Stimulated activated CD8-positive, alpha-beta memory T cell treated with anti-CD3 and anti-CD28 coated beads, Interleukin-12 subunit alpha, Interleukin-12 subunit beta, amount 100 ng/mL, for 24 hours (primary cell): ENCODE results near the gene MRPS18B.

Experiments used
- DNase-seq: peaks from one replicate; pipeline ENCODE4 v3.0.0-alpha.2; 2020; ENCODE audit errors: extremely low read depth

MRPS18B gene

GRCh38 chr6:30603961-30604360 lies 13.7 kb upstream of the MRPS18B start:
- no peak for DNase-seq

DNA sequence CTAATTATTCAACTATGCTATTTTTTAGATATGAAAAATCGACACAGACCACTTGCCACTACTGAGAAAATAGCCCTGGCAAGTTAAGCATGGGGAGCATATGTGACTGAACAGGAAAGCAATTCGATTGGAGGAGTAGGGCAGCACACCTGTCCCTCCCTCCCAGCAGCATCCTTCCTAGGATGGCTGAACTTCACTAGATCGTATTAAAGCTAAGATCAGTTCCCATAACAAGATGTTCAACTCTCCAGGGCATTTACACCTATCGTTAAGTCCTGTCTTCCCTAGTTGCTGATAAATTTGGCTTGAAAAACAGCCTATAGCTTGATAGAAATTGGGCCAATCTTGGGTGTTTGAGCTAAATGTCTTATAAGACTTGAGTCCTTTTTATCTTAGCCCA lies 7.6 kb upstream of the MRPS18B start:
- DNase-seq: no peak

DNA sequence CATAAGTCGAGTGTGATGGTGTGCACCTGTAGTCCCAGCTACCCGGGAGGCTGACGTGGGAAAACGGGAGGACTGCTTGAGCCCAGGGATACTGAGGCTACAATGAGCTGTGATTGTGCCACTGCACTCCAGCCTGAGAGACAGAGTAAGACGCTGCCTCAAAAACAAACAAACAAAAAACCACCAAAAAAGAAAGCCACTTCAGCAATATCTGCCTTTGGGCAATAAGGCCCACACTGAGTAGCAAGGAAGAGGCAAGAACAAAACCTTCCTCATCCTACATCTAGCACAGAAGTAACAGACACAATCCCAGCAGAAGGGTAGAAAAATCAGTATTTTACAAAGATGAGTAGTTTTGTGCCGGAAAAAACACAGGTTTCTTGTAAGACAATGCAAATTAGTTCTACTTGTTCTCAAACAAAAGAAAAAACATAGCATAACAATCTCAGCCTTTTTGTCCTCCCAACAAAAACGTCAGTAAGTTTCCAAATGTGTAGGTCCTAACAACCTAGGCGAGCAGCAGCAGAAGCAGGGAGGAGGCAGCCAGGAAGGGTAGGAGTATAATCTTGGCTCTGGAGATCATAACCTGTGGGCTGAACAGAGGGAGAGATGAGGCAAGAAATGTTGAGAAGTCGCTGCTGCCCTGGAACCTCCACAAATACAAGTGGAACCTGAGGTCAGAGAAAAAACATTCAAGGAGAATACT lies 6.3 kb upstream of the MRPS18B start:
- DNase-seq: no peak

GRCh38 chr6:30611856-30612194 lies 5.8 kb upstream of the MRPS18B start:
- no peak for DNase-seq

DNA sequence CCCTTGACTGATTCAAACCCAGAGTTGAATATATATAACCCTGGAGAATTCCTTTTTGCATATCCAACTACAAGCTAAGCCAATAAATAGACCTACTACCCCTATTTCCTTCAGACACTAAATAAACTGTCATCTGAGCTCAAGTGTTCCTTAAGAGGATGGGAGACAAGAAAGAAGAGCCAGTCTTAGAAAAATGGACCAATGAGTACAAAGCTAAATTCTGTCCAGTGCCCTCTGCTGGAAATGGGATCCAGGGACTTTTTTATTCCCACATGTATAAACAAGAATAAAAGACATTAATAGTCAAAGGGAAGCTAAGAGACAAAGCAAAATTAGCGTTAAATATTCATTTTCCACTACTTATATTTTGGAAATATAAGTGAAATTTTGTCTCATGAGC lies 5.4 kb upstream of the MRPS18B start:
- no peak for DNase-seq

DNA sequence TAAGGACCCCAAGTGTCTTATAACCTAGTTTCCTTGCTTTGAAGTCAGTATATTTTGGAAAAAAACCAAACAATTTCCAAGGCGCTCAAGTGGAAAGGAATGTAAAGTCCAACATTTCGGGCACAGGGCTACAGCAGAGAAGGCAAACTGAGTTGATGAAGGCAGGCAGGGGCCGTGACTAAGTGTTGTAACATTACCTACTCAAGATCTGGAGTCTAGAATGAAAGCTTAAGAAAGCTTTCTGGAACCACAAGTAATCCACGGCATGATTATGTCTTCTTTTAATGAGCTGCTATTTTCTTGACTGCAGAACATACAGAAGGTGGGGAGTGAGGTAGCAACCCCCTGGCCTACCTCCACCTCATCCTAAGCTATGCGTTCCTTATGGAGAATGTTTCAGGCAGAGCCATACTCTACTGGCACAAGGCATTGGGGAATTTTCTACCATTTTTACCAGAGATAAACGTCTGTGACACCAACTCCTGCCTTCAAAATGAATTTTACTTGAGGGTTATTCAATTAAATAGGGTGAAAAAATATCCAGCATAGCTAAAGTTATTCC lies 4.9 kb upstream of the MRPS18B start:
- DNase-seq: no peak

DNA sequence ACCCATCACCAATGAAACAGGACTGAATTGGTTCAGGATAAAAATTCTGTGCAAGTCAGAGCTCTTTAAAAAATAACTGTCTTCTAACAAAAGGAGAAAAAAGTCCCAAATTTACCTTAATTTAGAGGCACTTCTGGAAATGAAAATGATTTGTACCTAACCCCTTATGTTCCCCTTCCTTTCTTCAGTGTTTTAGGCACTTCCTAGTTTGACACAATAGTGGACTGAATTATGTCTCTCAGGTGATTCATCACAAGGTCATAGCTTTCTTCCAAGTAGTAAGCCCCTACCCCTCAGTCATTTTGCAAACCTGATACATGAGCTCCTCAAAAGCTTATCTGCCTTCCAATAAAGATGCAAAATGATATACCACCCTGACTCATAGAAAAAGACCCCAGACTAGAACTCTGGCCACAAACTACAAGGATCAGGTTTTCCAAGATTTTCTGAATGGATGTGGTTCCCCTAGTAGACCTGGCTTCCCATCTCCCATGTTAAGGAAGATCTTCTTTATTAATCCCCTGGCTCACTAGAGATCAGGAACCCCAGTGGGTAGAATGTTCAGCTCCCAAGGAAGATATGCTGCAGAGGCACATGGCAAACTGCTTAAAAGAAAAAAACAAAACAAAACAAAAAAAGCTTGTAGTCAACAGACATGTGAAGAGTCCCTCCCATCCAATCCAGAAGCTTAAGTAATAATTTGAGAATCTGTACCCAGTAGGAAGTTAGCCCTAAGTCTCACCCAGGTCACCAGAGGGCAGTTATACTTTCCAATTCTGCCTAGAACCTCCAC lies 4.2 kb upstream of the MRPS18B start:
- DNase-seq: no peak

DNA sequence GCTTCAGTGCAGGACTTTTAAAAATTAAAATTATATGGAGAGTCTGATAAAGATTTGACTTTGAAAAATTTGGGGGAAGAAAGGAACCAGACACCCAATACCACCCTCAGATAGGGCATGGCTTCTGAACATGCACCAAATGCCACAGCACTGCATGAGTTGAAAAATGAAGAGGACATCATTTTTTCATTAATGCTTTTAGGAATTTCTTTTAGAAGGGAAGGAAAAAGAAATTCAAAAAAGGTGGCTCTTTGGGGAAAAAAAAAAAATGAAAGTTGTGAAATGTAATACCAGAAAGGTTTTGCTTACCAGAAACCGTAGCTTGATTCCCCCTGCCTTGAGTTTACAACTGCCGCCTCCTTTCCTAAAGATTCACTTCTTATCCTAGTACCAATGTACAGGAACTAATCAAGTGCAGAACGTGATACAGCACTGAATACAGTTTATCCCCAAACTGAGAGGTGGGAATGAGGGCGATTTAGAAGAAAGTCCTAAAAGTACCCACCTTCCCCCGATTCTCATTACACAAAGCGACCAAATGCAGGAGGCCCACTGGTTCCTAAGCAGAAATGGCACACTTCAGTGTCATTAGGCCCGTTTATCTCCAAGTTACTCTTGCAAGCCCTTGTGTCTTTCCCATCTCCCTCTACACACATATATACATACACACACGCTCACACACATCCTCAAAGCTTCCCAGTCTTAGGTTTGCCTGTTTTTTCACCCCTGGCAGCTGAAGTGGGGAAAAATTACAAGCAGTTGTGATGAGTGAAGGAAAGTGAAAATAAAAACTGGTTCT lies 3.4 kb upstream of the MRPS18B start:
- no peak for DNase-seq

GRCh38 chr6:30614843-30615218 lies 2.8 kb upstream of the MRPS18B start:
- peak; percentile 61 for DNase-seq

- DNase-seq: no peak
Observed at GRCh38 chr6:30615219-30615957, 2.3 kb upstream of the MRPS18B start.

GRCh38 chr6:30615958-30616810 lies 1.5 kb upstream of the MRPS18B start:
- DNase-seq: no peak

- DNase-seq: peak; percentile 96
Observed at GRCh38 chr6:30616811-30617564, 652 bp upstream of the MRPS18B start, which contains the start of gene PPP1R10. TSS of gene PPP1R10 (minus strand) at chr6:30617243. CDS start at chr6:30609944, 7,299 bp downstream.

- DNase-seq: no peak
Observed at GRCh38 chr6:30618270-30618797, 694 bp downstream of the MRPS18B start.

DNA sequence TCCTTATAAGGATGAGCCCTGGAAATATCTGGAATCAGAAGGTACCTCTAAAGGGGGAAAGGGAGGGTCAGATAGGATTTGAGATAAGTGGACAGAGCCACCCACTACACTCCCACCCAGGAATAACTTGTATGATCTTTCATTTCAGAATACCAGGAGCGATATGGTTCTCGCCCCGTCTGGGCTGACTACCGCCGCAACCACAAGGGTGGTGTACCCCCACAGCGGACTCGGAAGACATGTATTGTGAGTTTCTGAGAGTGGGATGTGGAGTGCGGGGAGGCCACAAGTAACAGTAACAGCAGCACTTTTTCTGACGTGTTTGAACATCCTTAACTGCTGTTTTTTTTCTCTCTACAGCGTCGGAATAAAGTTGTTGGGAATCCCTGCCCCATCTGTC lies 1.9 kb downstream of the MRPS18B start:
- DNase-seq: no peak

GRCh38 chr6:30625511-30625910 lies 7.9 kb downstream of the MRPS18B start:
- DNase-seq: no peak

DNA sequence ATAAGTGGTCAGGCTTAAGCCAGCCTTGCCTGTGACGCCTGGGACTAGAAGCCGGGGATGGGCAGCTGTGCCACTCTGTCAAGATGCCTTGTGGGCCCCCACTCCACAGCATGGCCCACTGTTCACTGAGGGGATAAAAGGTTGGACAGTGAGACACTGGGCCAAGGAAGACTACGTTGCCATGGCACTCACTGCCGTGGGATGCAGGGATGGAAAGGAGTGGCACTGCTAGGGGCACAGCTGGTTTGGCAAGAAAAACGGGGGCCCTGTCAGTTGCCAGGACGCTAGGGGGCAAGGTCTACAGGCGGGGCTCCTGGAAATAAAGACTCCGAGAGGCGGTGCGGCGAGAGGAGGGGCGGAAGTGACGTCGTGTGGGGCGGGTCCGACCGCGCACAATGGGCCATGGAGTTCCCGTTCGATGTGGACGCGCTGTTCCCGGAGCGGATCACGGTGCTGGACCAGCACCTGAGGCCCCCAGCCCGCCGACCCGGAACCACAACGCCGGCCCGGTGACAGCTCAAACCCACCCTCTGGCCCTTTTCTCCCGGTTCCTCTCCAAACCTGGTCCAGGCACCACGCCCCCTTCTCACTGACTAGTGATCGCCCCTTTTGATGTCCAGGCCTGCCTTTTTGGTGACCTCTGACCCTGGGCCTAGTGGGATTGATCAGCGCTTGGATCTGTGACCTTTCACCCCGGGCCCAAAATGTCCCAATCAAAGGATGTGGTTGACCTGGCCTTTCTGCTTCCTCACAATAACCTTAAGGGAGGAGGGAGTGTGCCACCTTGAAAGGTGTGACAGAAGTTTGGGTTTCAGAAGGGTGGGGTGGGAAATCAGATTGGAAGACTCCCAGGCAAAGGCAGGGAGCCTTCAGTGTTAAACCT lies 9.1 kb downstream of the MRPS18B start, which contains the start of gene ATAT1:
ATAT1 (plus strand) TSS at position 391 of the 883 bp plus-strand sequence.
- DNase-seq: peak; percentile 73

- DNase-seq: no peak
Observed at GRCh38 chr6:30635834-30636233, 18.2 kb downstream of the MRPS18B start.

GRCh38 chr6:30640481-30640880 lies 22.8 kb downstream of the MRPS18B start:
- DNase-seq: no peak
